ENCODE measurements around the gene RNGTT. TPM values are rescaled to one million over a fixed set of nuclear protein-coding genes. Genes with fewer than 3 reads are reported as not detected.

RNGTT gene
- total RNA-seq, 3 donors from 2014 or later, result 9.1 to 30.3 (median 22.6) TPM

- intact Hi-C loops (cut with DNase I; ENCODE audit: low total_unique reads), result no loop called here
- Histone ChIP-seq H3K27me3 (no peaks in the 10 kb centered on the region), H3K36me3 (no peaks in the 10 kb centered on the region), H3K9me3 (peaks cover 2 to 15% of the 10 kb centered on the region in 2 donors), H3K4me1 (peaks cover 0 to 6% of the 10 kb centered on the region in 2 donors), H3K4me3 (peak overlapping the region in 2 of 3 donors; percentile 87 to 98), H3K27ac (peak overlapping the region in 1 of 2 donors; percentile 83)
- no peak for TF ChIP-seq POLR2AphosphoS5 (IDR thresholded peaks at IDR 0.05)
- no peak for TF ChIP-seq POLR2A (IDR thresholded peaks at IDR 0.05)
- TF ChIP-seq, protein P1, sequence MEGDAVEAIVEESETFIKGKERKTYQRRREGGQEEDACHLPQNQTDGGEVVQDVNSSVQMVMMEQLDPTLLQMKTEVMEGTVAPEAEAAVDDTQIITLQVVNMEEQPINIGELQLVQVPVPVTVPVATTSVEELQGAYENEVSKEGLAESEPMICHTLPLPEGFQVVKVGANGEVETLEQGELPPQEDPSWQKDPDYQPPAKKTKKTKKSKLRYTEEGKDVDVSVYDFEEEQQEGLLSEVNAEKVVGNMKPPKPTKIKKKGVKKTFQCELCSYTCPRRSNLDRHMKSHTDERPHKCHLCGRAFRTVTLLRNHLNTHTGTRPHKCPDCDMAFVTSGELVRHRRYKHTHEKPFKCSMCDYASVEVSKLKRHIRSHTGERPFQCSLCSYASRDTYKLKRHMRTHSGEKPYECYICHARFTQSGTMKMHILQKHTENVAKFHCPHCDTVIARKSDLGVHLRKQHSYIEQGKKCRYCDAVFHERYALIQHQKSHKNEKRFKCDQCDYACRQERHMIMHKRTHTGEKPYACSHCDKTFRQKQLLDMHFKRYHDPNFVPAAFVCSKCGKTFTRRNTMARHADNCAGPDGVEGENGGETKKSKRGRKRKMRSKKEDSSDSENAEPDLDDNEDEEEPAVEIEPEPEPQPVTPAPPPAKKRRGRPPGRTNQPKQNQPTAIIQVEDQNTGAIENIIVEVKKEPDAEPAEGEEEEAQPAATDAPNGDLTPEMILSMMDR (IDR thresholded peaks at IDR 0.05), result no peak
- DNase-seq (ENCODE audit: low spot score in 2 of 2), result no peak
Observed at GRCh38 chr6:88964509-88964908, 1.1 kb upstream of the RNGTT start.

DNA sequence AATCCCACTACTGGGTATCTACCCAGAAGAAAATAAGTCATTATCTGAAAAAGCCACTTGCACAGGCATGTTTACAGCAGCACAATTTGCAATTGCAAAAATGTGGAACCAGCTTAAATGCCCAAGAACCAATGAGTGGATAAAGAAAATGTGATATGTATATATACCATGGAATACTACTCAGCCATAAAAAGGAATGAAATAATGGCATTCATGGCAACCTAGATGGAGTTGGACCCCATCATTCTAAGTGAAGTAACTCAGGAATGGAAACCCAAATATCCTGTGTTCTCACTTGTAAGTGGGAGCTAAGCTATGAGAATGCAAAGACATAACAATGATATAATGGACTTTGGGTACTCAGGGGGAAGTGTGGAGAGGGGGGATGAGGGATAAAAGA lies 4.6 kb downstream of the RNGTT start:
- DNase-seq (ENCODE audit: low spot score in 2 of 2), result no peak
- intact Hi-C loops (cut with DNase I; ENCODE audit: low total_unique reads), result no loop called here
- H3K9me3 ChIP-seq, result peaks cover 5 to 8% of the 10 kb centered on the region in 2 donors
- H3K27me3 ChIP-seq, result no peaks in the 10 kb centered on the region
- H3K4me1 ChIP-seq, result no peaks in the 10 kb centered on the region
- H3K4me3 ChIP-seq, result no peak overlapping the region
- H3K36me3 ChIP-seq, result no peaks in the 10 kb centered on the region
- H3K27ac ChIP-seq, result no peak overlapping the region
- TF ChIP-seq POLR2AphosphoS5 (IDR thresholded peaks at IDR 0.05), result no peak
- TF ChIP-seq, protein P1 (IDR thresholded peaks at IDR 0.05), result no peak
- TF ChIP-seq POLR2A (IDR thresholded peaks at IDR 0.05), result no peak

DNA sequence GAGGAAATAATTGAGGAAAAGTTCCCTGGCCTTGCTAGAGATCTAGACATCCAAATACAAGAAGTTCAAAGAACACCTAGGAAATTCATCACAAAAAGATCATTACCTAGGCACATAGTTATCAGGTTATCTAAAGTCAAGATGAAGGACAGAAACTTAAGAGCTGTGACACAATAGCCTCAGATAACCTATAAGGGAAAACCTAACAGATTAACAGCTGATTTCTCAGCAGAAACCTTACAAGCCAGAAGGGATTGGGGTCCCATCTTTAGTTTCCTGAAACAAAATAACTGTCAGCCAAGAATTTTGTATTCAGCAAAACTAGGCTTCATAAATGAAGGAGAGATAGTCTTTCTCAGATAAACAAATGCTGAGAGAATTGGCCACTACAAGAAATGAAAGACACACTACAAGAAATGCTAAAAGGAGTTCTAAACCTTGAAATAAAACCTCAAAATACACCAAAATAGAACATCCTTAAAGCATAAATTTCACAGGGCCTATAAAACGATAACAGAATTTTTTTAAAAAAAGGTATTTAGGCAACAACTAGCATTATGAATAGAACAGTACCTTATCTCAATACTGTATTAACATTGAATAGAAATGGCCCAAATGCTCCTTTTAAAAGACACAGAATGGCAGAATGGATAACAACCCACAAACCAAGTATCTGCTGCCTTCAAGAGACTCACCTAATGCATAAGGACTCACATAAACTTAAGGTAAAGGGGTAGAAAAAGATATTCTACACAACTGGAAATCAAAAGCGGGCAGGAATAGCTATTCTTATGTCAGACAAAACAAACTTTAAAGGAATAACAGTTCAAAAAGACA lies 9.7 kb downstream of the RNGTT start:
- intact Hi-C loops (cut with DNase I; ENCODE audit: low total_unique reads), result no loop called here
- TF ChIP-seq POLR2AphosphoS5 (IDR thresholded peaks at IDR 0.05) (no peak), POLR2A (IDR thresholded peaks at IDR 0.05) (no peak)
- TF ChIP-seq, protein P1 (IDR thresholded peaks at IDR 0.05), result no peak
- Histone ChIP-seq H3K36me3 (no peaks in the 10 kb centered on the region), H3K27ac (no peak overlapping the region), H3K27me3 (no peaks in the 10 kb centered on the region), H3K9me3 (peaks cover 14 to 21% of the 10 kb centered on the region in 2 donors), H3K4me3 (no peak overlapping the region), H3K4me1 (no peaks in the 10 kb centered on the region)
- no peak for DNase-seq (ENCODE audit: low spot score in 2 of 2)

DNA sequence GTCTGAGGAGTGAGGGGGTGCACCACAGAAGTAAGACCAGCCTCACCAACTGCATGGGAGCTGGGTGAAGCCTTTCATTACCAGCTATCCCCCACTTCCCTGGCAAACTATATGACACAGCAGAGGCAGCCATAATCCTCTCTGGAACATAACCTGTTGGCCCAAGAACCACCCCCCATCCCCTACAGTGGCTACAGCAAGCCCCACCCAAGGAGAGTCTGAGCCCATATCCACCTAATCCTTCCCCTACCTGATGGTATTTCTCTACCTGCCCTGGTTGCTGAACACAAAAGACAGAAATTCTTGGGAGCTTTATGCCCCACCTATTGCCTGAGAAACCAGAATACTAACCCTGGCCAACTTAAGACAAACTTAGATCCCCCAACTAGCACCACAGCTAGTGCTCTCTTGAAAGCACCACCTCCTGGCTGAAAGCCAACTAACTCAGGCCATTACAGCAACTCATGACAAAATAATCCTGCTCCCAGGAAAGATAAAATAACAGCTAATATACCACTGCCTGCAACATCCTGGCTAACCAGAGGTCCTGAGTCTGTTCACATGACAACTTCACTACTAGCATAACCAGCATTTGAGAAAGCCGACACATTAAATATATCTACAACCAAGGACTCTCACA lies 11.2 kb downstream of the RNGTT start:
- DNase-seq (ENCODE audit: low spot score in 2 of 2), result no peak
- intact Hi-C loops (cut with DNase I; ENCODE audit: low total_unique reads), result no loop called here
- H3K27me3 ChIP-seq, result no peaks in the 10 kb centered on the region
- no peaks in the 10 kb centered on the region for H3K4me1 ChIP-seq
- TF ChIP-seq POLR2AphosphoS5 (IDR thresholded peaks at IDR 0.05), result no peak
- TF ChIP-seq, protein P1 (IDR thresholded peaks at IDR 0.05), result no peak
- TF ChIP-seq POLR2A (IDR thresholded peaks at IDR 0.05), result no peak
- H3K27ac ChIP-seq, result no peak overlapping the region
- no peaks in the 10 kb centered on the region for H3K36me3 ChIP-seq
- H3K4me3 ChIP-seq, result no peak overlapping the region
- H3K9me3 ChIP-seq, result peaks cover 14 to 21% of the 10 kb centered on the region in 2 donors

GRCh38 chr6:88945415-88946008 lies 17.9 kb downstream of the RNGTT start:
- no peak overlapping the region for H3K27ac ChIP-seq

More at GRCh38 chr6:88945415-88946008, 17.9 kb downstream of the RNGTT start:
- no peak for DNase-seq (ENCODE audit: low spot score in 2 of 2)
- Histone ChIP-seq H3K4me3 (no peak overlapping the region), H3K36me3 (no peaks in the 10 kb centered on the region), H3K9me3 (no peaks in the 10 kb centered on the region), H3K27me3 (no peaks in the 10 kb centered on the region), H3K4me1 (no peaks in the 10 kb centered on the region)
- intact Hi-C loops (cut with DNase I; ENCODE audit: low total_unique reads), result no loop called here
- TF ChIP-seq, protein P1 (IDR thresholded peaks at IDR 0.05), result no peak
- TF ChIP-seq POLR2A (IDR thresholded peaks at IDR 0.05) (no peak), POLR2AphosphoS5 (IDR thresholded peaks at IDR 0.05) (no peak)
